ENCODE results near the gene SFMBT2.

Gene SFMBT2

GRCh38 chr10:7234109-7234508 is 176.7 kb downstream of the SFMBT2 start:
- TF ChIP-seq CTCF (IDR thresholded peaks at IDR 0.05), result no peak
- no peak for DNase-seq (ENCODE audit: low spot score)
- no peak overlapping the region for H3K4me3 ChIP-seq
- no peak overlapping the region for H3K27ac ChIP-seq

- Histone ChIP-seq H3K4me3 (no peak overlapping the region), H3K27ac (no peak overlapping the region)
- DNase-seq (ENCODE audit: low spot score), result no peak
Observed at GRCh38 chr10:7233259-7233991, 177.4 kb downstream of the SFMBT2 start.

GRCh38 chr10:7231509-7232414 is 179.1 kb downstream of the SFMBT2 start:
- Histone ChIP-seq H3K4me3 (no peak overlapping the region), H3K27ac (no peak overlapping the region)
- no peak for DNase-seq (ENCODE audit: low spot score)
- TF ChIP-seq CTCF (IDR thresholded peaks at IDR 0.05), result no peak

More at GRCh38 chr10:7233259-7233991, 177.4 kb downstream of the SFMBT2 start:
- TF ChIP-seq CTCF (IDR thresholded peaks at IDR 0.05), result no peak

- no peak overlapping the region for H3K27ac ChIP-seq
- H3K4me3 ChIP-seq, result no peak overlapping the region
- DNase-seq (ENCODE audit: low spot score), result no peak
- TF ChIP-seq CTCF (IDR thresholded peaks at IDR 0.05), result no peak
Observed at GRCh38 chr10:7230951-7231350, 179.9 kb downstream of the SFMBT2 start.

- Histone ChIP-seq H3K27ac (no peak overlapping the region), H3K4me3 (no peak overlapping the region)
- no peak for DNase-seq (ENCODE audit: low spot score)
- no peak for TF ChIP-seq CTCF (IDR thresholded peaks at IDR 0.05)
Observed at GRCh38 chr10:7230036-7230435, 180.8 kb downstream of the SFMBT2 start.

GRCh38 chr10:7225133-7225532 is 185.7 kb downstream of the SFMBT2 start:
- H3K4me3 ChIP-seq, result no peak overlapping the region
- no peak for DNase-seq (ENCODE audit: low spot score)
- no peak for TF ChIP-seq CTCF (IDR thresholded peaks at IDR 0.05)
- no peak overlapping the region for H3K27ac ChIP-seq

All from coronary artery (tissue), 2 donors.